GM19397 (cell line): ENCODE data around the gene SLC4A5.

ENCODE experiments used
- ATAC-seq: cut with Tn5 transposase; IDR thresholded peaks from one replicate; pipeline ENCODE4 v1.9.1; 2021; ENCODE audit warnings: mild to moderate bottlenecking, moderate library complexity; ENCODE audit not compliant: unreplicated experiment

SLC4A5 gene

DNA sequence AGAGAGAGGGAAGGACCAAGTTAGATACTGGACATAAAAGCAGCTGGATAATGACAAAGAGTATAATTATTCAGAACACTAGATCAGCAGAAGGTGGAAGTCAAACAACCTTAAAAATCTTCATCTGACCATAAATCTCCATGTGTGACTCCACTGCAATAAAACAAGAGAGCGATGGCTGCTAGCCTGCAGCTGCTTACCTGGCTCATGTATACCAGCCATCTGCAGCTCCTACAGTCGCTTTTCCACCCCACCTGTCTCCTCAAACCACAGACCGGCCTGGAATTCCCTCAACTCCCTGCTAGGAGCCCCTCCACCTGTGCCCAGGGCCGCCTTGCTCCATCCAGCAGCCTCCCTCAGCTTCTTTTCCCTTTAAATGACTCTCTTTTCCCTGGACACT, 64.5 kb downstream of the SLC4A5 start:
- ATAC-seq, result no peak

DNA sequence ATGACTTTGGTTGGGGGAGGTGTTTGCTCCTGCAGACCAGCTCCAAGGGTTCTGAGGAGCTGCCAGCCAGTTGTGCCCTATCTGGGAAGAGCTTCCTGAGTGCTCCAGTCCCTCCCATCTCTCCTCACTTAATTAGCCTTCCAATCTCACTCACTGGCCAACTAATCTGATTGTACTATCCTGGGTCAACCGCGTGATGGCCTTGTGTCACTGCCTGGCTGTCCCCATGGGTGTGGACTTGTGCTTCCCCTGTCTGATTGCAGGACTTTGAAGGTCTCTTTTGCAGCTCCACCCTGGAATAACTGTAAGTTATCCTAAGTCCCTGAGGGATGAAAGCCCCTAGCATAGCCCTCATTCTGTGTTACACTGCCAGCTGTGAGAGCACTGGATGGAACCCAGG, 65.0 kb downstream of the SLC4A5 start:
- ATAC-seq, result no peak

DNA sequence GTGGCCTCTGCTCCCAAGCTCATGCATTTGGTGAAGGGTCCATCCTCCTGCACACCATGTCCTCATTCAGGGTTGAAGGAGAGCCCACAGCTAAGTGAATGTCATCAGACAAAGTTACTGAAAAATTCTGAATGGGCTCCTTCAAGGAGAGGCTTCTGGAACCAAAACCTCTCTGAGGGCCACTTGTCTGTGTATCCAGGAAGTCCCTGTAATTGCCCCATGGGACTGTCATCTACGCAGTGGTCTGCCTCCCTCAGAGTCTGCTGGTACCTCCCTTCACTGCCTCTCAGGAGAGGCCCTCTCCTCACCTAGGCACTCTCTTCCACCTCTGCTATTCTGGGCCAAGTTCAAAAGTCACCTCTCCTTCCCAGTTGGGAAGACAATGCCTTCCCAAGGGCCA, 68.0 kb downstream of the SLC4A5 start:
- ATAC-seq, result no peak

DNA sequence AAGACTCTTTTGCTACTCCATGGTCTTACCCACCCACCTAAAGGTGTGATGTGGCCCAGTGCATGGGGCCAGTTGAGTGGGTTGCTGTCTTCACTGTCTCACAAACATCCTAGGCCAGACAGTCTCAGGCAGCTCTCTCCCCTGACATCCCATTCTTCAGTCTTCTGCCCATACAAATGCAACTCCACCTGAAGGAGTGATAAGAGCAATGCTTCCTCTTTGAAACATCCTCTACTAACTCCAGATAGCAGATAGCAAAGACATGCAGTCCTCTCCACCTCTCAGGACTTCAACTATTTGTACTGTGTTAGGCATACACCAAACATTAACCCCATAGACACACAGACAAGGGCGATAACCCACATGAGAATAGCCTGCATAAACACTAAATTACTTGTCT, 73.5 kb downstream of the SLC4A5 start:
- no peak for ATAC-seq

DNA sequence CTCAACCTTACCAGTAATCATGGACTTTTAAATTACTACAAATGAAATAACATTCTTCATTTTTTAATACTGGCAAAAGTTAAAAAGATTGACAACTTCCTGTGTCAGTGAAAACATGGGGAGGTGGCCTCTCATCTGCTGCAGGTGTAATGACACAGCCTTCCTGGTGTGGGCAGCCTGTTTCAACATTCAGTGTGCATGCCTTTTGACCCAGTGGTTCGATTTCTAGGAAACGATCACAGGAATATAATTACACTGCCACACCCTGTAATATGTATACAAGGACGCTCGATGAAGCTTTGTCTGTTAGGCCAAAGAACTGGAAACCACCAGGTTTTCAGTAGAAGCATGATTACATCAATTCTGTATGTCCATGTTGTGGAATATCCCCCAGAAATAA, 76.1 kb downstream of the SLC4A5 start:
- no peak for ATAC-seq

DNA sequence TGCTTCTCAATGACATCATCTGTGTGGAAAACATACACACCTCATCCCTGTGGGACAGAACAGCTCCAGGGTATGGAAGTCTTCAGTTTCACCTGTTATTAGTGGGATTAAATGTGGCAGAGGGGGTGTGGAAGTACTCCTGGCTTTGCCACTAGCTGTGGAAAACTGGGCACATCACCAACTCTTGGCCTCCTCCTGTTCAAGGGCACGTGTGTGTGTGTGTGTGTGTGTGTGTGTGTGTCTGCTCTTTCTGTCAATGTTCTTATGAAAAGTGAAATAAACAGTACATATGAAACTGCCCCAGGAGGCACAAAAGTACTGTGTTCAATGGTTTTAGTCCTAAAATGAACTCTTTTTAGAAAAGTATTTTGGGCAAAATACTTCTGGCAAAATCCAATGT, 78.9 kb downstream of the SLC4A5 start:
- ATAC-seq, result no peak

DNA sequence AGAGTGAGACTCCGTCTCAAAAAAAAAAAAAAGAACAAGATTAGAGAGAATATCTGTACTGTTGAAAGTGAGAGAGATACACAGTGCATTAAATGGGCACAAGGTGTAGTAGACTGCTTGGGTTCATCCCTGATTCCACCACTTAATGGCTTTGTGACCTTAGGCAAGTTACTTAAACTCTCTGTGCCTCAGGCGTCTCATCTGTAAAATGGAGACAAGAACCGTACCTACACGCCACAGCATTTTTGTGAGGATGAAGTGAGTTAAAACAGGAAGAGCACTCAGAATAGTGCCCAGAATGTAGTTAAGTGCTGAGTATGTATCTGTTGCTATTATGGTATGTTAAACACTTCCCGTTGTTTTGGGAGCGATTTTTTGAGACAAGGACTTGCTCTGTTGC, 80.5 kb downstream of the SLC4A5 start:
- ATAC-seq, result no peak

DNA sequence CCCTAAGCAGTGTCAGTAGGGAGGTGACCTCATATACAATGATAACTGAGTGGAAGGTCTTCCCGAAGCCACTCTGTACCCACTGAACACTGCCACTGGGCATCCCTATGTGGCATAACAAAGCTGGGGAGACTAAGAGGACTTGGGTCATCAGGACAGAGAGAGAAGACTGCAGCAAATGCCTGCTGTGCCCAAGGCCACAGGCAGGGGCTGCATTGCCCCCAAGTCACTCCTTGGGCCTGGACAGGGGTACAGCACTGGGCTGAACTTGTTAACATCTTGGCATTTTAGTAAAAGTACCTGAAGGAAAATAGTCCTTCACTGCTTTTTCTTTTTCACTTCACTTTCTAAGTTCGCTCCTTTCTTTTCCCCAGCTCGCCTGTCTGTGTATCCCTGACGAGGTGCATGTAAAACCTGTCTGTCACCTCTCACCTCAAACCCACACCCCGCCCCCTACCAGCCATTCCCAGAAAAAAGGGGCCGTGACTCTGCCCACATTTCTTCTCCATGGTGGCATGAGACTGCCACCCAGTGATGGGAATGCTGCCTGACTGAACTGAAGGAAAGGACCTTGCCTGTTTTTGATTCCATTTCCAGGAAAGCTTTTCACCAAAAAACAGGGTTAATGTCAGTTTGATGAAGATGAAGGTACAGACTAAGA, 81.9 kb downstream of the SLC4A5 start:
- no peak for ATAC-seq

DNA sequence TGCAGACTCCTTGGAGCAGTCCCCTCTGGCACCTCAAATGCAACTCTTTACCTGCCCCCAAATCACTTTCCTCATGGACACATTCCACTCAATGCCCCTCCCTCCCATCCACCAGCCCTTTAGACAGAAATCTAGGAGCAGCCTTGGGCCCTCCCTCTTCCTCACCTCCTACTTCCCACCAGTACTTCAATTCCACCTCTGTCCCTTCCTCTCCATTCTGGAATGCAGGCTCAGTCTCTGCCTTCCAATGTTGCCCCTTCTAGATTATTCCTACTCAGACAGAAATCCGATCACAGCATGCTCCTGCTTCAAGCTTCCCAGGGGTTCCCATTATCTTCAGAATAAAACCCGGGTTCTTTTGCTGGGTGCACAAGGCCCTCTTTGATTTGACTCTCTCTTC, 82.7 kb downstream of the SLC4A5 start:
- ATAC-seq, result no peak

DNA sequence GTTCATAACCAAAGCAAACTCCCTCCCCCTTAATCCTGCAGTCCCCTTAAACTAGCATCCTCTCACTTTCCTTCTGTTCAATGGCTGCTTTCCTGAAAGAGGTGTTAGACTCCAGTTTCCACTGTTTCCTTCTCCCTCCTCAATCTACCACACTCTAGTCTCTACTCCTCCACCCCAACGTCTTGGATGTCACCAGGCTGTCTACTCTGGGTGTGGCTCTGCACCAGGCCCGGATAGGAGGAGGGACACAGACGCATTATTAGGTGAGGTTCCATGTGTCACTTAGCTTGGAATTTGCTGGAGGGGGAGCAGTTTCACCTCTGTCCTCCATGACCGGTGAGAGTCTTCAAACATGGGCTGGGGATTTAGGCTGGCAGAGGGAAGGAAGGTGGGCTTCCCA, 83.5 kb downstream of the SLC4A5 start:
- ATAC-seq, result no peak

DNA sequence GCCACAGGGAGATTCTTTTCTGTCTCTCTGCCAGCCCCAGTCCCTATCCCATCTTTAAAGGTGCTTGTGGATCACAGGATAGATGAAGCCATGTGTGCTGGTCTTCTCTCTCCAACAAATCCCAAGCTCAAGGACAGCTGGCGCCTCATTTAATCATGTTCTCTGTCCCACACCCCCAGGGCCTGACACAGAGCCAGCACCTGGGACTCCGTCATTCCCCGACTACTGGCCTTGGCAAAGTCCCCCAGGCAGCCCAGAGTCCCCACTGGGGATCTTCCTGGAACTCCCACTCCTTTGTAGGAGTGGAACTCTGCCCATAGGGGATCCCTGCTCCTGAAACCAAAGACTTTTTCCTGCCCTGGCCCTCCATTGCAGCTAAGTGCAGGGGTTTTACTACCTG, 84.0 kb downstream of the SLC4A5 start:
- no peak for ATAC-seq

DNA sequence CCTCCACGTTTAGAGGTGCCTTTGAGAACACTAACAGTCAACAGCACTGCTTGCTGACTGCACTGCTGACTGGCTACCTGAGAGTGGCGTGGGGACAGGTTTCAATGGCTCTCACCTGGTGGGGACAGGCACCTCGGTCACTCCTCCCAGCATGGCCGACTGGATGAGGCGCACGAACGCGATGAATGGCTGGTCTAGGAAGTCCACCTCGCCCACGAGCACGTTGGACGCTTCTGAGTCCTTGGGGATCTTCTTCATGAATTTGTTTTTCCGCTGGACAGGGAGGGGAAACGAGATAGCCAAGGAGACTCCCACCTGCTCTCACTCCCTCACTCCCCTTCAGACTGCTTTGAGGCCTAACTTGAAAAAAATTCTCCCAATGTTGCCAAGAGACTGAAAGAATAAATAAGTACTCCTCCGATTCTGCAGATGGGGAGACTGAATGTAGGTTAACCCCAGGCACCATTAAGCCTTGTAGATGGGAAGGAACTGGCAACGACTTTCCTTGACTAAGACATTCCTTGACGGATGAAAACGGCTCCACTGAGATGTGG, 87.5 kb downstream of the SLC4A5 start:
- ATAC-seq, result no peak

DNA sequence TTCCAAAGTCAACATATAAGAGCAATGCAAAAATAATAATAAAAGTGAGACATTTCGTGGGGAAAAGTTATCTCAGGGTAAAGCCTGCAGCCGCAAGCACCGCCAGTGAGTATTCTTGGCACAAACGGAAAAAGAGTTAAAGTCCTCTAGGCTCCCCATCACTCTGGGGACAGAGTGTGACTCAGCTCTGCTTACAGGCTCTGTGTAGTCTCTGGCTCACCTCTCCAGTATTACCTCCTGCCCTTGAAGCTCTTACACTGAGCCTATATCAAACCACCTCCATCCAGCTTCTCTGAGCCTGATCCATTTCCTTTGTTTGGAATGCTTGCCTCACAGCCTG, 89.3 kb downstream of the SLC4A5 start:
- ATAC-seq, result no peak

DNA sequence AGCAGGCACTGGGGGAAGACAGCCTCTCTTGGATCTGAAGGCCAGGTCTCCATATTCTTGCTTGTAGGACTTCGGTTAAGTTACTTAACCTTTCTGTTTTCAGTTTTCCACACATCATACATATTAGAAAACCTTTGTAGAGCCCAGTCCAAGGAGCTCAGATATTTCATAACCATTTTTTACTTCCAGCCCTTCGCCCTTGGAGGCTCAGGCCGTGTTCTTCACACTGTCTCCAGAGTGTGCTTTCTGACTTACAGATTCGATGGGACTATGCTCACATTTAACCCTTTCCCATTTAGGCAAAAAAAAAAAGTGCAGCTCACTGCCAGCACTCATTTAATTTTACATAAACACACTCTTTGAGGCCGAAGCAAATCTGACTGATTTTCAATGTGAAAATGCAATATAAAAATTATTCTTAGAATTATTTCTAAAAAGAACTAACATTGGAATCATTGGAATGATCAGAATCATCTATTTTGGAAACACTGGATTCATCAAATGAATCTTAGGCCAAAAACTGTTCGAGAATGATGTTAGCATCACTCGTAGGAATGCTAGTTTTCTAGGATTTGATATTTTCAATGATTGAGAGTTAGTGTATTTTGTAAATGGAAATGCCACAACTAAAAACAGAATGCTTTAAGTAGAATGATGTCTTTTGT, 89.8 kb downstream of the SLC4A5 start:
- no peak for ATAC-seq

DNA sequence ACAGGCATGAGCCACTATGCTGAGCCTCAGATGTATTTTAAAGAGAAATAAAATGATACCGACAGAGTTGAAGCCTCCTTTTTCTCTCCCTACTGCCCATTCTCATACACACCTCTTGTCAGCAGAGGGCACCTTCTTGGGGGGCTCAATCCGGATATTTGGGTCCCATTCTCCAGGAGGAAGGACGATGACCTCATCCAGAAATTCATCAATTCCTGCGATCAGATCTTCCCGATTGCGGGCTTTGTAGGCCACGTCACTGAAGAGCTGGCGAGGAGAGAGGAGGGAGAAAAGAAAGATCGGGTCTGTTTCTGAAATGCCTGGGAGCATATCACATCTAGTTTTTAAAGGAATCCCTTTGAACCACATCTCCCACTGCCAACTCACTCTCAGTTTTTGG, 90.4 kb downstream of the SLC4A5 start:
- ATAC-seq, result no peak

DNA sequence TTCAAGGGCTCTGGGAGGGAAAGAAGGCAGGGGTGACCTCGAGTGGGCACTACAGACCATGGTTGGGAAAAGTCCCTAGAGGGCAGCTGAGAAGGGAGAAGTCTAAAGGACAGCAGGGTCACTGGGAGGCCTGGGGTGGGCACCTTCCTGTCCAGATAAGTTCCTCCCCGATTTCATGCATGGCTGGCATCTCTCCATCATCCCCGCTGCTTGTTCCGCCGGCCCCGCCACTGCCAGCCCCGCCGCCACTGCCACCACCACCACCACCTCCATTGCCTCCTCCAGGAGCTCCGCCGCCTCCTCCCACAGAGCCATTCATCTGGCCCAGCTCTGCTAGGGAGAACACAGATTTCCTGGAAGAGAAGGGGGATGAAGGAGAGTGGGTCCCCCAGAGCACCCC, 91.2 kb downstream of the SLC4A5 start:
- ATAC-seq, result no peak

DNA sequence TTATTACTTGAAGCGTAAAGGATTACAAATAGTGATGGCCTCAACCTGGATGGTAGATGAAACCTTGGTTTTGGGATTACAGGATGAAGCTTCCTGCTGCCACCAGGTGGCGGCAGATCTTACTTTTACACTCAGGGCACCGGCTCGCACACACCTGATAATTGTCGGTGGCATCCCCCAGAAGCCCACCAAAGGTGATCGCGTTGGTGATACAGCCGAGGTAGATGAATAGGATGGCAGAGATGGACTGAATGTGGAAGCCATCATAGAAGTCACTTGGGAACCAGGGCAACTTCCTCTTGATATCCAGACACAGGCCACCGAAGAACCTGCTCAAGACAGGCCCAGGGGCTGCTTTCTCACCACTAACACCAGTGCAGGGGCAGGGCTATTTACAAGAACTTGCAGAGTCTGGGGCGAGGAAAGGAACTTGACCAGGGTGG, 93.0 kb downstream of the SLC4A5 start:
- ATAC-seq, result no peak

DNA sequence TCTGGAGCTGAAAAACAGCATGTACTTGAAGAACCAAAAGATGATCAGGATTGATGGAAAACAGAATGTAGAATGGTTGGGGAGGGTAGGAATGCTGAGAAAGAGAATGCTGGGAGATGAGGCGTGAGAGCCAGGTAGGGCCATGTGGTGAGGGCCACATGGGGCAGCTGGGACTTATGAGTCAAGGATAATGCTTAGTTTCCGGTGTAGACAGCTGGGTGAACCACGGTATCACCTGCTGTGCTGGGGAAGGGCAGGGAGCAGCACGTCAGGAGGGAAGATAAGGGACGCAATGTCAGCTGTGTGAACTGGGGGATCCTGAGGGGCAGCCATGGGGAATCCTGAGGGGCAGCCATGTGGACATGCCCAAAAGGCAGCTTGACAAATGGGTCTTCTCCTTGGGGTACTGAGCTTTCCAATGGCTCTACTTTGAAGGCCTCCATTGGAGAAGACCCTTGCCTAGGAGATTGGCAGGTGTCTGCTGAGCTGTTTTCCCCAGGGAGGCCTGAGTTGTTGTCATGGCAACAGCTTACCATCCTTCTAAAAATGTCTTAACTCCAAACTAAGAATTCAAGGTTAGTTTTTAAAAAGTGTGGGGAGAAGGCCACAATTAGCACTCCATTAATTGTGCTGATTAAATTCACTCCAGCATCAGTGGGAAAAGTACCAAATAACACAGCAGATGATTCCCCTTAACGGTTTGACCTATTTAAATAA, 93.7 kb downstream of the SLC4A5 start:
- no peak for ATAC-seq

DNA sequence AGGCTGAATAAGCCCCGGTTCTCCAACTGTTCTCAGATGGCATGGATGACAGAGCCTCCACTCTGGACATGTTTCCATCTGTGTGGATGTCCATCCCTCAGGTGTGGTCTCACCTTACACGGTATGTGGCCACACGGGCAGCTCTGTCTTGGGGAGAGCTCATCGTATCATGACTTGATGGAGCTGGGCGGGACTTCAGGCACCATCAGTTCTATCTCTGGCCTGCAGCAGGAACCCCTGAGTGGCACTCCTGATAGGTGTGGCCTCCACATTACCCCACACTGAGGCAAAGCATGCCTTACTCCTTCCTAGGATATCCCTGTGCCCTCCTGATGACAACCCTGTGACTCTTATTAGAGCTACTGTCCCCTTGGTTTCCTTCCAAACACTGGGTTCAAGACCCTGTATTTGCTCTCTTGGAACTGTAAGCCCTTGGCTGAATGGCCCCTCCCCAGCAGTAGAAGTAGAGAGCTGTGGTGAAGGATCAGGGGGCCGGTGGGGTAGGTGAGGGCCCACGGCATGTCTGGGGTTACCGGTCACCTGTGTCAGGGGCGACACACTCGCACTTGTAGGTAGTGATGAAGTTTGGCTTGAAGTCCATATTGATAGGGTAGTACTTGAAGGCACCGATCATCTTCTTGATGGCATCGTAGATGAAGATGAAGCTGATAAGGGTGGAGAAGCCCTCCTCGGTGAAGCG, 96.6 kb downstream of the SLC4A5 start:
- ATAC-seq, result no peak

DNA sequence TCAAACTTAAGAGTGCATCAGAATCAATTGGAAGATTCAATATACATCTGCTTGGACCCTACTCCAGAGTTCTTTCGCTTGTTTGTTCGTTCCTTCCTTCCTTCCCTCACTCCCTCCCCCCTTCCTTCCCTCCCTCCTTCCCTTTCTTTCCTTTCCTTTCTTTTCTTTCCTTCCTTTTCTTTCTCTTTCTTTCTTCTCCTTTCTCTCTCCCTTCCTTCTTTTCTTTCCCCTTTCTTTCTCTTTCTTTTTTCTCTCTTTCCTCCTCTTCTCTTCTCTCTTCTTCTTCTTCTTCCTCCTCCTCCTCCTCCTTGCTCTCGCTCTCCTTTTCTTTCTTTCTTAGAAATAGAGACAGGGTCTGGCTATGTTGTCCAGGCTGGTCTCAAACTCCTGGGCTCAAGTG, 98.9 kb downstream of the SLC4A5 start:
- ATAC-seq, result no peak

DNA sequence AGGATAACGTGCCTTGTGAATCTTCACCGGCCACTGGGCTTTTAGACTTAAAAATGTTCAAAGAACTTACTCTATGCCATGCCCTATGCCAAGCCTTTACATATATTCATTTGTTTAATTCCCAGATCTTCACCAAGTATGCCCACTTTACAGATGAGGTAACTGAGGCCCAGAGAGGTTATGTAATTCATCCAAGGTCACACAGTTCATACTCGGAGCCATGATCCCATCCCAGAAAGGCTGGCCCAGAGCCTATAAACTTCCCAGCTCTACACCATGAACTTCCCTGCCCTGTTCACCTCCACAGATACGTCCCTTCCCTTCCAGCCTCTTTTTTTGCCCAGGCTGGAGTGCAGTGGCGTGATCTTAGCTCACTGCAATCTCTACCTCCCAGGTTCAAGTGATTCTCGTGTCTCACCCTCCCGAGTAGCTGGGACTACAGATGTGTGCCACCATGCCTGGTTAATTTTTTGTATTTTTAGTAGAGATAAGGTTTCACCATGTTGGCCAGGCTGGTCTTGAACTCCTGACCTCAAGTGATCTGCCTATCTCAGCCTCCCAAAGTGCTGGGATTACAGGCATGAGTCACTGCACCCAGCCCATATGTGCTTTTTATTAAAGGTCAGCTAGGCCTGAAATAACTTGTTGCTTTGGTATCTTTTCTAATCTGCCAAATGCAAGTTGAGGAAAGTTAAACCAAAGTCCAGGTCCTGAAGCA, 100.7 kb downstream of the SLC4A5 start:
- ATAC-seq, result no peak
